SK-N-SH (cell line): ENCODE measurements around the gene FAM227A. TPM values are rescaled to one million over a fixed set of nuclear protein-coding genes. Genes with fewer than 3 reads are reported as not detected.

Experiments used
- CTCF ChIA-PET: fragments of 300-600, 350-600 bp; formaldehyde crosslinking; extraction: SDS; loops from one replicate; lab custom pipeline; 2021; lab: Yijun Ruan, JAX
- POLR2A ChIA-PET: fragments of 350-600 bp; sonication (Branson Sonifier 250); formaldehyde crosslinking; extraction: SDS; loops from one replicate; lab custom pipeline; 2020; ENCODE audit warnings: antibody characterized with exemption, inconsistent platforms; lab: Yijun Ruan, JAX
- DNase-seq: peaks from one replicate; pipeline ENCODE4 v3.0.0; 2012
- H2AFZ ChIP-seq: fragments of 200-600 bp; sonication (generic); 2 replicates; pipeline ENCODE4 v1.8.1; 2016; ENCODE audit warnings: antibody characterized with exemption, mild to moderate bottlenecking, low read depth
- H3F3A ChIP-seq: fragments of 200-600 bp; sonication (generic); replicated peaks from 2 replicates; pipeline ENCODE3; 2016; ENCODE audit warnings: antibody characterized with exemption, mild to moderate bottlenecking; ENCODE audit not compliant: insufficient read depth
- H3K27ac ChIP-seq, 2 experiments: fragments of 200-500 bp in 1 of 2; fragments of 200-600 bp in 1 of 2; sonication (Bioruptor generic) in 1 of 2; sonication (generic), shearing (Covaris generic) in 1 of 2; 2 replicates each; pipeline versions ENCODE4 v1.5.1 to v1.6.1; 2014 to 2016; ENCODE audit warnings: low read depth in 2 of 2, inconsistent platforms in 1 of 2, low read length in 1 of 2, mild to moderate bottlenecking in 1 of 2, mixed read lengths in 1 of 2
- H3K27me3 ChIP-seq: fragments of 200-600 bp; sonication (generic), shearing (Covaris generic); 2 replicates; pipeline ENCODE4 v1.6.1; 2016; ENCODE audit warnings: mixed run types; ENCODE audit not compliant: insufficient read depth
- H3K36me3 ChIP-seq, 2 experiments: fragments of 200-500 bp in 1 of 2; fragments of 200-600 bp in 1 of 2; sonication (Bioruptor generic) in 1 of 2; sonication (generic) in 1 of 2; replicated peaks in 1 of 2; 2 replicates each; pipeline versions ENCODE3 to v1.5.1; 2014 to 2016; ENCODE audit warnings: low read length in 1 of 2, mild to moderate bottlenecking in 1 of 2; ENCODE audit not compliant: insufficient read depth in 2 of 2, control insufficient read depth in 1 of 2
- H3K4me1 ChIP-seq, 2 experiments: fragments of 200-500 bp in 1 of 2; fragments of 200-600 bp in 1 of 2; sonication (Bioruptor generic) in 1 of 2; sonication (generic), shearing (Covaris generic) in 1 of 2; 2 replicates each; pipeline versions ENCODE4 v1.5.1 to v1.6.1; 2014 to 2016; ENCODE audit warnings: low read depth in 1 of 2, low read length in 1 of 2, mixed run types in 1 of 2; ENCODE audit not compliant: insufficient read depth in 2 of 2, control insufficient read depth in 1 of 2
- H3K4me2 ChIP-seq: fragments of 200-600 bp; sonication (generic), shearing (Covaris generic); 2 replicates; pipeline ENCODE4 v1.6.1; 2017; ENCODE audit warnings: mixed run types
- H3K4me3 ChIP-seq, 2 experiments: fragments of 200-500 bp in 1 of 2; fragments of 200-600 bp in 1 of 2; sonication (Bioruptor generic) in 1 of 2; sonication (generic), shearing (Covaris generic) in 1 of 2; 2 replicates each; pipeline versions ENCODE4 v1.5.1 to v1.8.1; 2014 to 2016; ENCODE audit warnings: low read depth in 2 of 2, inconsistent platforms in 1 of 2, low read length in 1 of 2, mild to moderate bottlenecking in 1 of 2, mixed read lengths in 1 of 2, moderate library complexity in 1 of 2
- H3K79me2 ChIP-seq: fragments of 200-600 bp; sonication (generic); 2 replicates; pipeline ENCODE4 v1.8.1; 2017; ENCODE audit warnings: mild to moderate bottlenecking; ENCODE audit not compliant: insufficient read depth
- H3K9ac ChIP-seq: fragments of 200-600 bp; sonication (generic); 2 replicates; pipeline ENCODE4 v1.6.1; 2017; ENCODE audit warnings: mixed run types
- H3K9me2 ChIP-seq: fragments of 200-600 bp; sonication (generic); 2 replicates; pipeline ENCODE4 v1.6.1; 2017; ENCODE audit warnings: mixed run types
- H3K9me3 ChIP-seq: fragments of 200-600 bp; sonication (generic); 2 replicates; pipeline ENCODE4 v1.6.1; 2017; ENCODE audit warnings: mixed run types, mild to moderate bottlenecking, moderate library complexity
- H4K20me1 ChIP-seq: fragments of 200-600 bp; sonication (generic); 2 replicates; pipeline ENCODE4 v1.6.1; 2017; ENCODE audit warnings: mild to moderate bottlenecking, mixed run types; ENCODE audit not compliant: insufficient read depth
- CHD2 ChIP-seq: fragments of 150-350 bp; IDR thresholded peaks from 2 replicates; pipeline ENCODE4 v1.6.1; 2018; ENCODE audit warnings: low read length; ENCODE audit not compliant: partially characterized antibody
- EP300 ChIP-seq, 2 experiments: IDR thresholded peaks; 2 replicates each; pipeline versions ENCODE4 v1.4.0 to v1.6.1; 2012; ENCODE audit warnings: borderline replicate concordance in 1 of 2, low read depth in 1 of 2, low read length in 1 of 2
- FOSL2 ChIP-seq: IDR thresholded peaks from 2 replicates; pipeline ENCODE4 v1.4.0; 2012; ENCODE audit warnings: low read depth, mild to moderate bottlenecking, moderate library complexity, borderline replicate concordance
- FOXM1 ChIP-seq: IDR thresholded peaks from 2 replicates; pipeline ENCODE4 v1.4.0; 2012; ENCODE audit warnings: low read depth, mild to moderate bottlenecking
- GATA2 ChIP-seq: sonication (generic); formaldehyde crosslinking; IDR thresholded peaks from 2 replicates; pipeline ENCODE4 v1.5.0; 2020; ENCODE audit warnings: mild to moderate bottlenecking, missing genetic modification reagents
- MEF2A ChIP-seq: IDR thresholded peaks from 2 replicates; pipeline ENCODE4 v1.4.0; 2012; ENCODE audit warnings: low read depth, borderline replicate concordance
- MXI1 ChIP-seq: IDR thresholded peaks from 2 replicates; pipeline ENCODE4 v1.6.1; 2012; ENCODE audit warnings: mild to moderate bottlenecking, low read depth, low read length, improper control_type of control experiment
- NRF1 ChIP-seq: IDR thresholded peaks from 2 replicates; pipeline ENCODE4 v1.6.1; 2012; ENCODE audit warnings: low read depth, mild to moderate bottlenecking, low read length
- POLR2AphosphoS5 ChIP-seq: IDR thresholded peaks from 2 replicates; pipeline ENCODE4 v1.6.1; 2012; ENCODE audit warnings: low read depth, low read length
- RAD21 ChIP-seq: IDR thresholded peaks from 2 replicates; pipeline ENCODE4 v1.6.1; 2012; ENCODE audit warnings: mild to moderate bottlenecking, low read length
- RXRA ChIP-seq: IDR thresholded peaks from 2 replicates; pipeline ENCODE4 v1.4.0; 2012; ENCODE audit warnings: low read depth, mild to moderate bottlenecking, borderline replicate concordance
- SIN3A ChIP-seq: IDR thresholded peaks from 2 replicates; pipeline ENCODE4 v1.6.1; 2012; ENCODE audit warnings: low read depth, mild to moderate bottlenecking, low read length, moderate library complexity, borderline replicate concordance
- YY1 ChIP-seq: IDR thresholded peaks from 2 replicates; pipeline ENCODE4 v1.4.0; 2012; ENCODE audit warnings: low read depth, mild to moderate bottlenecking
- WGBS: methylation state at CpG from one replicate; pipeline ENCODE4 v1.1.6; 2017; ENCODE audit warnings: low lambda C conversion rate; 5-methylcytosine and 5-hydroxymethylcytosine counted together
- polyA plus RNA-seq, 3 experiments: library from polyadenylated mRNA; depleted of rRNA; stranded (reverse); fragments of >200 nt; gene quantifications; 2 replicates each; pipeline ENCODE4 v1.2.3, GENCODE V29; 2012
- TF ChIP-seq, protein P1 (sequence below): IDR thresholded peaks from 2 replicates; pipeline ENCODE4 v1.6.1; 2012; ENCODE audit warnings: mild to moderate bottlenecking, low read depth, low read length, moderate library complexity
- TF ChIP-seq, protein P2 (sequence below): IDR thresholded peaks from 2 replicates; pipeline ENCODE4 v1.4.0; 2012; ENCODE audit warnings: low read depth, borderline replicate concordance
- TF ChIP-seq, protein P3 (sequence below): IDR thresholded peaks from 2 replicates; pipeline ENCODE4 v1.4.0; 2012; ENCODE audit warnings: low read depth
- TF ChIP-seq, protein P4 (sequence below): fragments of 150-350 bp; IDR thresholded peaks from 2 replicates; pipeline ENCODE4 v1.6.1; 2016; ENCODE audit warnings: mild to moderate bottlenecking, low read depth, low read length
- TF ChIP-seq, protein P5 (sequence below): IDR thresholded peaks from 2 replicates; pipeline ENCODE4; 2012
- TF ChIP-seq, protein P6 (sequence below): fragments of 150-350 bp; IDR thresholded peaks from 2 replicates; pipeline ENCODE4 v1.6.1; 2017; ENCODE audit warnings: antibody characterized with exemption, low read length, low read depth, borderline replicate concordance

Gene FAM227A
- polyA plus RNA-seq, 1 of the 3 experiments (the other 2 are of a cell fraction) = 1.2 TPM

DNA sequence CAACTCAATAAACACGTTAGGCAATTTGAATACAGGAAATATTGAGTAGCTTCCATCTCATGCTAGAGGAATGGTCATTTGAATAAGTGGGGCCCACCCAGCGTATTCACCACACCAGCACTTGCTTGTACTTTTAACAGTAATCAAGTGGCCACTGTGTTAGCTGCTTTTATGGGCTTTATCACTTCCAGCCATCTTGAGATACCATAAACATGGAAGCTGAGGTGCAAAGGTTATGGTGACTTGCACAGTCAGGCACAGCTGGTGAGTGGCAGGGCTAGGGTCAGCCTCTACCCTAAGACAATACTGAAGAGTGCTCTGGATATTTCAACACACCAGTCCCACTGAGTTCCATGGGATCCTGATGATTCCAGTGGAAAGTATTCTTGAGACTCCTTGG lies 37.9 kb upstream of the FAM227A start:
- Histone ChIP-seq H3K9me2 (no peaks in the 10 kb centered on the region), H3K4me2 (no peak overlapping the region), H3K4me3 (no peak overlapping the region), H3K36me3 (peaks cover 0 to 2% of the 10 kb centered on the region in 2 experiments), H2AFZ (no peak overlapping the region), H3K27ac (no peak overlapping the region), H3K27me3 (no peaks in the 10 kb centered on the region), H3K79me2 (peaks cover 83% of the 10 kb centered on the region), H3K9ac (no peak overlapping the region), H3F3A (peaks cover 29% of the 10 kb centered on the region), H4K20me1 (no peaks in the 10 kb centered on the region), H3K9me3 (no peaks in the 10 kb centered on the region), H3K4me1 (peaks cover 3 to 20% of the 10 kb centered on the region in 2 experiments; a peak in 2 of 4 replicates)
- no peak for DNase-seq
- TF ChIP-seq RAD21 (no peak), RXRA (no peak)
- TF ChIP-seq, protein P1, sequence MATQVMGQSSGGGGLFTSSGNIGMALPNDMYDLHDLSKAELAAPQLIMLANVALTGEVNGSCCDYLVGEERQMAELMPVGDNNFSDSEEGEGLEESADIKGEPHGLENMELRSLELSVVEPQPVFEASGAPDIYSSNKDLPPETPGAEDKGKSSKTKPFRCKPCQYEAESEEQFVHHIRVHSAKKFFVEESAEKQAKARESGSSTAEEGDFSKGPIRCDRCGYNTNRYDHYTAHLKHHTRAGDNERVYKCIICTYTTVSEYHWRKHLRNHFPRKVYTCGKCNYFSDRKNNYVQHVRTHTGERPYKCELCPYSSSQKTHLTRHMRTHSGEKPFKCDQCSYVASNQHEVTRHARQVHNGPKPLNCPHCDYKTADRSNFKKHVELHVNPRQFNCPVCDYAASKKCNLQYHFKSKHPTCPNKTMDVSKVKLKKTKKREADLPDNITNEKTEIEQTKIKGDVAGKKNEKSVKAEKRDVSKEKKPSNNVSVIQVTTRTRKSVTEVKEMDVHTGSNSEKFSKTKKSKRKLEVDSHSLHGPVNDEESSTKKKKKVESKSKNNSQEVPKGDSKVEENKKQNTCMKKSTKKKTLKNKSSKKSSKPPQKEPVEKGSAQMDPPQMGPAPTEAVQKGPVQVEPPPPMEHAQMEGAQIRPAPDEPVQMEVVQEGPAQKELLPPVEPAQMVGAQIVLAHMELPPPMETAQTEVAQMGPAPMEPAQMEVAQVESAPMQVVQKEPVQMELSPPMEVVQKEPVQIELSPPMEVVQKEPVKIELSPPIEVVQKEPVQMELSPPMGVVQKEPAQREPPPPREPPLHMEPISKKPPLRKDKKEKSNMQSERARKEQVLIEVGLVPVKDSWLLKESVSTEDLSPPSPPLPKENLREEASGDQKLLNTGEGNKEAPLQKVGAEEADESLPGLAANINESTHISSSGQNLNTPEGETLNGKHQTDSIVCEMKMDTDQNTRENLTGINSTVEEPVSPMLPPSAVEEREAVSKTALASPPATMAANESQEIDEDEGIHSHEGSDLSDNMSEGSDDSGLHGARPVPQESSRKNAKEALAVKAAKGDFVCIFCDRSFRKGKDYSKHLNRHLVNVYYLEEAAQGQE = no peak
- ChIA-PET CTCF (interaction anchor here (1.1 kb wide), 1 partner anchor 12 kb away, joined by 4 read pairs; the partner anchor contains the start of gene TOMM22), POLR2A (no interaction called here)
- 100% methylated on average over 2 of the region's 2 CpGs for WGBS

DNA sequence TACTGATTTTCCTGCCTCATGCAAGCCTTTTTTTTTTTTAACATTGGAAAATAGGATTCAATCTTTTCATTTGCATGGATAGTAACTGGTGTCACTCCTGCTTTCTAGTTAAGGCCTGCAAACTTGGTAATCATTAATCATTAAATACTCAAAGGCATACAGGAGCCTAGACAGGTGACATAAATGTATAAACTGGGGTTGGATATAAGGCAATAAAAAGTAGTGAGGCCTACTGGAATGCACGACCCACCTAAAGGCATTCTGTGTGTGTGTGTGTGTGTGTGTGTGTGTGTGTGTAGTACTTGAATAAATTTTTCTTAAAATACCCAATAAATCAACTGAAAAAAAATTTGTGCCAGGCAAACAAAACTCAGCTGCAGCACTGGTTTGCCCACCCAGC lies 33.5 kb upstream of the FAM227A start:
- H3F3A ChIP-seq = no peaks in the 10 kb centered on the region
- POLR2A ChIA-PET = no interaction called here
- peaks cover 39% of the 10 kb centered on the region for H3K79me2 ChIP-seq
- CTCF ChIA-PET = no interaction called here
- WGBS = 47% methylated on average over 1 of the region's 1 CpG
- no peak overlapping the region for H3K9ac ChIP-seq
- H3K4me1 ChIP-seq = no peaks in the 10 kb centered on the region
- peaks cover 0 to 15% of the 10 kb centered on the region in 2 experiments for H3K36me3 ChIP-seq
- no peak overlapping the region for H3K27ac ChIP-seq
- H3K9me3 ChIP-seq = no peaks in the 10 kb centered on the region
- no peak overlapping the region for H2AFZ ChIP-seq
- no peaks in the 10 kb centered on the region for H4K20me1 ChIP-seq
- H3K9me2 ChIP-seq = no peaks in the 10 kb centered on the region
- no peak for DNase-seq
- no peaks in the 10 kb centered on the region for H3K27me3 ChIP-seq
- no peak overlapping the region for H3K4me3 ChIP-seq
- no peak overlapping the region for H3K4me2 ChIP-seq
- TF ChIP-seq, protein P2, sequence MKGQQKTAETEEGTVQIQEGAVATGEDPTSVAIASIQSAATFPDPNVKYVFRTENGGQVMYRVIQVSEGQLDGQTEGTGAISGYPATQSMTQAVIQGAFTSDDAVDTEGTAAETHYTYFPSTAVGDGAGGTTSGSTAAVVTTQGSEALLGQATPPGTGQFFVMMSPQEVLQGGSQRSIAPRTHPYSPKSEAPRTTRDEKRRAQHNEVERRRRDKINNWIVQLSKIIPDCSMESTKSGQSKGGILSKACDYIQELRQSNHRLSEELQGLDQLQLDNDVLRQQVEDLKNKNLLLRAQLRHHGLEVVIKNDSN = no peak
- TF ChIP-seq MXI1 = no peak
- no peak for TF ChIP-seq YY1
- TF ChIP-seq, protein P3, sequence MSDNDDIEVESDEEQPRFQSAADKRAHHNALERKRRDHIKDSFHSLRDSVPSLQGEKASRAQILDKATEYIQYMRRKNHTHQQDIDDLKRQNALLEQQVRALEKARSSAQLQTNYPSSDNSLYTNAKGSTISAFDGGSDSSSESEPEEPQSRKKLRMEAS = no peak
- no peak for TF ChIP-seq MEF2A
- no peak for TF ChIP-seq FOXM1
- no peak for TF ChIP-seq FOSL2
- TF ChIP-seq, protein P4, sequence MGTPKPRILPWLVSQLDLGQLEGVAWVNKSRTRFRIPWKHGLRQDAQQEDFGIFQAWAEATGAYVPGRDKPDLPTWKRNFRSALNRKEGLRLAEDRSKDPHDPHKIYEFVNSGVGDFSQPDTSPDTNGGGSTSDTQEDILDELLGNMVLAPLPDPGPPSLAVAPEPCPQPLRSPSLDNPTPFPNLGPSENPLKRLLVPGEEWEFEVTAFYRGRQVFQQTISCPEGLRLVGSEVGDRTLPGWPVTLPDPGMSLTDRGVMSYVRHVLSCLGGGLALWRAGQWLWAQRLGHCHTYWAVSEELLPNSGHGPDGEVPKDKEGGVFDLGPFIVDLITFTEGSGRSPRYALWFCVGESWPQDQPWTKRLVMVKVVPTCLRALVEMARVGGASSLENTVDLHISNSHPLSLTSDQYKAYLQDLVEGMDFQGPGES = no peak
- TF ChIP-seq EP300 (IDR thresholded peaks at IDR 0.05; ENCODE audit: borderline replicate concordance in 1 of 2, low read depth in 1 of 2, low read length in 1 of 2) = no peak
- TF ChIP-seq SIN3A = no peak
- TF ChIP-seq POLR2AphosphoS5 = no peak
- TF ChIP-seq NRF1 = no peak
- TF ChIP-seq, protein P5, sequence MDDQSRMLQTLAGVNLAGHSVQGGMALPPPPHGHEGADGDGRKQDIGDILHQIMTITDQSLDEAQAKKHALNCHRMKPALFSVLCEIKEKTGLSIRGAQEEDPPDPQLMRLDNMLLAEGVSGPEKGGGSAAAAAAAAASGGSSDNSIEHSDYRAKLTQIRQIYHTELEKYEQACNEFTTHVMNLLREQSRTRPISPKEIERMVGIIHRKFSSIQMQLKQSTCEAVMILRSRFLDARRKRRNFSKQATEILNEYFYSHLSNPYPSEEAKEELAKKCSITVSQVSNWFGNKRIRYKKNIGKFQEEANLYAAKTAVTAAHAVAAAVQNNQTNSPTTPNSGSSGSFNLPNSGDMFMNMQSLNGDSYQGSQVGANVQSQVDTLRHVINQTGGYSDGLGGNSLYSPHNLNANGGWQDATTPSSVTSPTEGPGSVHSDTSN = no peak
- no peak for TF ChIP-seq GATA2
- no peak for TF ChIP-seq CHD2
- TF ChIP-seq, protein P6, sequence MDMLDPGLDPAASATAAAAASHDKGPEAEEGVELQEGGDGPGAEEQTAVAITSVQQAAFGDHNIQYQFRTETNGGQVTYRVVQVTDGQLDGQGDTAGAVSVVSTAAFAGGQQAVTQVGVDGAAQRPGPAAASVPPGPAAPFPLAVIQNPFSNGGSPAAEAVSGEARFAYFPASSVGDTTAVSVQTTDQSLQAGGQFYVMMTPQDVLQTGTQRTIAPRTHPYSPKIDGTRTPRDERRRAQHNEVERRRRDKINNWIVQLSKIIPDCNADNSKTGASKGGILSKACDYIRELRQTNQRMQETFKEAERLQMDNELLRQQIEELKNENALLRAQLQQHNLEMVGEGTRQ = no peak
